HG02943 (cell line): ENCODE results near the gene IFITM2.
"Not testable (repeated sequence)": the region's sequence is repeated elsewhere in the genome, so short reads cannot be mapped to it uniquely, and the experiment has no call there.

Experiments
- ATAC-seq: cut with Tn5 transposase; IDR thresholded peaks from one replicate; pipeline ENCODE4 v1.9.1; 2021; ENCODE audit warnings: mild to moderate bottlenecking, low read depth, moderate library complexity; ENCODE audit not compliant: unreplicated experiment

Gene IFITM2

DNA sequence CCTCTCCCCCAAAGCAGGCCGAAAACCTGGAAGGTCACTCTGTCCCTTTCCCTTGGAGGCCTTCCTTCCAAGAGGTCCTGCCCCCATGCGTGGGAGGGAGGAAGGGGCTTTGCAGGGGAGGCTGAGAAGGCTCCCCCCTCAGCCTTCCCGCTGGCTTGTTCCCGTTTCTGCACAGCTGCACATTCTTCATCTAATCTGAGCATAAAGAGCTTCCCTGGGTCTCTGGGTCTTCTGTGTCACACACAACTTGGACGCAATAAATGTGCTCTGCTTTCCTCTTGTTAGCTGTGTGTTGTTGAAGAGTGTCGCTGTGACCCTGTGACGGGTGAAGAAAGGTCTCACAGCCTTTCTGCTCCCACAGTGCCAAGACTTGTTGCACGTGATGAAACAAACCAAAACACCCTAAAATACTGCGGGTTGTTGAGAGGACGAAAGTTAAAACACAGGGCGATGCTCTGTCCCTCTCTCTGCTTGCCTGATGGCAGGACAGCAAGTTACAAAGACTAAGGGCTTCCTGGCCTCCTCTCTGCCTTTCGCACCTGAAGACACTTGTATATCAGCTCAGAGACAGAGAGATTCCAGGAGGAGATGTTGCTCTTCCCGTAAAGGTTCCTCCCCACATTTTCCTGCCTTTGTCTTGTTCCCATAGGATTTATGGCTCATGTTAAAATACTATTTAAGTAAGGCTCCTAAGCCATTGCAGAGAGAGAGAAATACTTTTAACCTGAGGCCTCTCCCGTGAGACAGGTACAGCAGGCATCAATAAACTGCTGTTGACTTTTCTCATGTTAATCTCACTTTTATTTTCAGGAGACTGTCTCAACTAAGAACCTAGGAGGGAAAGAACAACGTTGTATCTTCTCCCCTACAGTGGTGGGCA lies 28.4 kb downstream of the IFITM2 start:
- ATAC-seq, result no peak

DNA sequence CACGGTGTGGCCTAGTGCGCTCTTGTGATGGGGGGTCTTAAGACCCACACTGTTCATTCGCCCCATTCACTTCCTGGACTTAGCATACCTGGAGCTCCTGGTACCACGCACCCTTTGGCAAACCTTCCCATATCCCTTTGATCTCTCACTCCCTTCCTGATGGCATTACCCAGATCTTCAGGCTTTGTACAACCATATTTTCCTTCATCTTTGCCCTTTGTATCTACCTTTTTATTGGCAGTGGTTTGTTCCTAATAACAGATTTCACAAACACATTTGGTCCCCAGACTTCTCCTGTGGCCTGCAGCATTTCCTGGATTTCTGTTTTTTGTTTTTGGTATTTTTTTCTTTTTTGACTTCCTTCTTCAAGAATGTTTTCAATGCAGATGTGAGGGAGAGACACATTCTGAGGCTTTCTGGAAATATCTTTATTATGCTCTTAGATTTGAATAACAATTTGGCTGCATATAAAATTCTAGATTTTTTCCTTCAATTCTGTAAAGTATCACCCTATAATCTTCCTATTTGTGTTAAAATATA lies 29.1 kb downstream of the IFITM2 start:
- no peak for ATAC-seq

DNA sequence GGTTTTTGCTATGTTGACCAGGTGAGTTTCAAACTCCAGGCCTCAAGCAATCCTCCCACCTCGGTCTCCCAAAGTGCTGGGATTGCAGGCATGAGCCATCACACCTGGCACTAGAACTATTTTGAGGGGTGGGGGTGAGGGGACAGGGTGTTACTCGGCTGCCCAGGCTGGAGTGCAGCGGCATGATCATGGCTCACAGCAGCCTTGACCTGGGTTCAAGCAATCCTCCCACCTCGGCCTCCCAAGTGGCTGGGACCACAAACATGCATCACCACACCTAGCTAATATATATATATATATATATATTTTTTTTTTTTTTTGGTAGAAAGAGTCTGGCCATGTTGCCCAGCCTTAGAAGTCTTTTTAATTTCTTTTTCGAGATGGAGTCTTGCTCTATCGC lies 30.1 kb downstream of the IFITM2 start:
- ATAC-seq, result no peak

DNA sequence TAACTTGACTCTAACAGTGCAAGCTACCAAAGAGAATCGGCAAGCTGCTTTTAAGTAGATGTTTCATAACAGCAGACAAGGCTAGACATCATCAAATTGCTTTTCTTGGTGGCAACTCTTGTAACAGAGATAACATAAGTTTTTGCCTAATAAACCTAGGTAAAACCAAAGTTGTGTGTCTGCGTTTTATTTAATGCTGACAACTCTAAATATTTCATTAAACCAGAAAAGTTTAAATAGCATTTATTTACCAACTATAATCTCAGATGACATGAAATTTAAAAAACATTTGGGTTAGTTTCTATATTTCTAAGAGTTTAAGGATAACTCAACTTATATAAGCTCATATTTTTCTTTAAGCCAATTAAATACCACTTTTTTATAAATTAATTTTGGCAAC lies 32.3 kb downstream of the IFITM2 start:
- ATAC-seq, result no peak

DNA sequence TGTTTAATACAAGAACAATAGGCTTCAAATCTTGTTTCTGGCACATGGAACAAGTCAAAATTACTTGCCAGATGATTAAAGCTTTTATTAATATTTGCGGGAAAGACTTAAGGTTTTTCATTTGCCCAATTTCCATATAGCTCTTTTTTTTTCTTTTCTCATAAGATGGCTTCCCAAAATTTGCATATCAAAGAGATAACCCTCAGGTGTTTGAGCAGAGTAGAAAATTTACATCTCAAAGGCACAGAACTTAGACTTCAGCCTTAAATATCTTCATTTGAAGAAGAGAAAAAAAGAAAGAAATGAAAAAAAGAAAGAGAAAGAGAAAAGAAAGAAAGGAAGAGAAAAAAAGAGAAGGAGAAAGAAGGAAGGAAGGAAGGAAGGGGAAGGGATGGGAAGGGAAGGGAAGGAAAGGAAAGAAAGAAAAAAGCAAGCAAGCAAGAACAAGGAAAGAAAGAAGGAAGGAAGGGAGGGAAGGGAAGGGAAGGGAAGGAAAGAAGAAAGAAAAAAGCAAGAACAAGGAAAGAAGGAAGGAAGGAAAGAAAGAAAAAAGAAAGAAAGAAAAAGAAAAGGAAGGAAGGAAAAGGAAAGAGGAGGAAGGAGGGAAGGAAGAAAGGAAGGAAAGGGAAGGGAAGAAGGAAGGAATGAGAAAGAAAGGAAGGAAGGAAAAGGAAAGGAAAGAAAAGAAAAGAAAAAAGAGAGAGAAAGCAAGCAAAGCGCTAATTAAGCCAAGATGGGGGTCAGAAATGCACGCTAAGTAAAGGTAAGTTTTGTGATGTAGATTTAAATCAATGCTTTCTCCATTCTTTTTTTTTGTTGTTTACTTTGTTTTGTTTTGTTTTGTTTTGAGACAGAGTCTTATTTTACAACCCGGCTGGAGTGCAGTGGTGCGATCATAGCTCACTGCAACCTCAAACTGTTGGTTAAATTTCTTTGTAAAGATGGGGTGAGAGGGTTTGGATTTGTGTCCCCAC lies 33.2 kb downstream of the IFITM2 start:
- ATAC-seq, result no peak

DNA sequence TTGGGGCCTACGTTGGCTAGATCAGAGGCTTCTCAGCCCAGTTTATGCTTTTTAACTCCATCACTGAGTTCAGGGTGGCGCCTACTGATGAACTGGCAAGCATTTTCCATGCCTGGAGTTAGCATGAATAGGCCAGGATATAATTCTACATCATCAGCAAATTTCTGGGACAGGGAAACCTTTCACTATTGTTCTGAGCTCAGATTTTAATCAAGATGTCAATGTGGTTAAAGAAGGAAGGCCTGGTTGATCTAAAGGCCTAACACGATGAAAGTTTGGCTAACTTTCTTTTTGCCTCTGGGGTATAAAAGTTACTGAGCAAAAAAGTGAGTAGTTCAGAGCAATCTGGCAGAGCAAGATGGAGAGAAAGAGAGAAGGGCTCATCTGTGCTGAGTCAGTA lies 34.7 kb downstream of the IFITM2 start:
- ATAC-seq, result no peak

DNA sequence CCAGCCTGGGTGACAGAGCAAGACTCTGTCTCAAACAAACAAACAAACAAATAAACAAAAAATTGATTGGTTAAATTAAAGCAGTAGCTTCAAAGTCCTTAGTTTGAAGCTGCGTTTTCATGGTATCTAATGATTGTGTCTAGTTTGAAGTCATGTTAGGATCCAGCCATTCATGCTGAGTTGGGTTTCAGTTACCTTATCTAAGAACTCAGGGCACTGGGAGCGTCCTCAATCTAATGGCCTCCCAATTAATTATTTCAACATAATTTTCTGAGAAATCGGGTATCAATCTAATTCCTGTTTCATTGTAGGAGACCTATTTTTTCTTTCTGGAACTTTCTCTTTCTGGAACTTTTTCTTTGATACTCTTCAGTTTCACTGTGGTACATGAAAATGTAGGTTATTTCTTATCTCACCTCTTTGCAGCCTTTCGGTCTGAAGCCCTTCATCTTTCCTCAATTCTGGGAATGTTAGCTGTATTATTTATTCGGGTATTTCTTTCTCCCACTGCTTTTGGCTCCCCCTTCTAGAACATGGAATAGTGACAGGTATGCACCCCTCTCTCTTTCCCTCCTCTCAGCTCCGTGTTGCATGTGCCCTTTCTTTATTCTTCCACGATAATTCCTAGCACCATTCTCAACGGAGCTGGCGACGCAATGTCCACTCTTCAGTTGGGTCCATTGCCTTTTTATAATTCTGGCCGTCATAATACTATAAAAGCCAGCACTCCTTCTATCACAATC lies 37.4 kb downstream of the IFITM2 start:
- no peak for ATAC-seq

DNA sequence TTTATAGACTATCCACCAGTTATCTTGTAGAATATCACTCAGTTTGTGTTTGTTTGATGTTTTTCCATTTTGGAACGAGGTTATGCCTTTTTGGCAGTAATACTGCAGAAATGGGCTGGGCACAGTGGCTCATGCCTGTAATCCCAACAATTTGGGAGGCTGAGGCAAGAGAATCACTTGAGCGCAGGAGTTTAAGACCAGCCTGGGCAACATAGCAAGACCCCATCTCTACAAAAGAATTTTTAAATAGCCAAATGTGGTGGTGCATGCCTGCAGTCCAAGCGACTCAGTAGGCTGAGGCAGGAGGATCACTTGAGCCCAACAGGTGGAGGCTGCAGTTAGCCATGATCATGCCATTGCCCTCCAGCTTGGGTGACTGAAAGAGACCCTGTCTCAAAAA lies 38.9 kb downstream of the IFITM2 start:
- ATAC-seq, result no peak

DNA sequence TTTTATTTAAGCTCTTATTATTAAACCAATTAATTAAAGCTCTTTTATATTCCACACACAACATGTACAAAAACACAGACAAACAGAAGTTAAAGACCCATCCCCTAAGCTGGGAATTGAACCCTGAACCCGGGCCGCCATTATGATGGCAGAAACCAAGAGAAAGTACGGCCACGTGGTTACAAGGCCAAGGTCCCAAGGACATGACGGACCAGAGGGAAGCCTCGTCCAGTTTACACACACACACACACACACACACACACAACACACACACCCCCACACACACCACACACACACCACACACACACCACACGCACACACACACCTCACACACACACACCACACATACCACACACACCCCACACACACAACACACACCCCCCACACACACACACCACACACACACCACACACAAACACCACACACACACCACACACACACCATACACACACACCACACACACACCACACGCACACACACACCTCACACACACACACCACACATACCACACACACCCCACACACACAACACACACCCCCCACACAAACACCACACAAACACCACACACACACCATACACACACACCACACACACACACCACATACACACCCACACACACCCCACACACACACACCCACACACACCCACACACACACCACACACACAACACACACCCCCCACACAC lies 41.8 kb downstream of the IFITM2 start:
- ATAC-seq, result not testable (repeated sequence)

DNA sequence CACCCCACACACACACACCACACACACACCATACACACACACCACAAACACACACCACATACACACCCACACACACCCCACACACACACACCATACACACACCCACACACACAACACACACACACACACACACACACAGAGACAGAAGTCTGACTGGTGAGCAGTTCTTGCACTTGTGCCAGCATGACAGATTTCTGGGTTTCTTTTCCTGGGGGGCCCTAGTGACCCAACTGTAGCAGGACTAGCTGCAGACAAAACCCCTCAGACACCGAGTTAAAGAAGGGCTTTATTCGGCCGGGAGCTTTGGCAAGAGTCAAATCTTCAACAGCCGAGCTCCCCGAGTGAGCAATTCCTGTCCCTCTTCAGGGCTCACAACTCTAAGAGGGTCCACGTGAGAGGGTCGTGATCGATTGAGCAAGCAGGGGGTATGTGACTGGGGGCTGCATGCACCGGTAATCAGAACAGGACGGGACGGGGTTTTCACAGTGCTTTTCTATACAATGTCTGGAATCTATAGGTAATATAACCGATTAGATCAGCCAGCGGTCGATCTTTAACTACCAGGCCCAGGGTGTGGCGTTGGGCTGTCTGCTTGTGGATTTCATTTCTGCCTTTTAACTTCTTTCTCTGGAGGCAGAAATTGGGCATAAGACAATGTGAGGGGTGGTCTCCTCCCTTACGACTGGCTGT lies 42.6 kb downstream of the IFITM2 start:
- not testable (repeated sequence) for ATAC-seq

DNA sequence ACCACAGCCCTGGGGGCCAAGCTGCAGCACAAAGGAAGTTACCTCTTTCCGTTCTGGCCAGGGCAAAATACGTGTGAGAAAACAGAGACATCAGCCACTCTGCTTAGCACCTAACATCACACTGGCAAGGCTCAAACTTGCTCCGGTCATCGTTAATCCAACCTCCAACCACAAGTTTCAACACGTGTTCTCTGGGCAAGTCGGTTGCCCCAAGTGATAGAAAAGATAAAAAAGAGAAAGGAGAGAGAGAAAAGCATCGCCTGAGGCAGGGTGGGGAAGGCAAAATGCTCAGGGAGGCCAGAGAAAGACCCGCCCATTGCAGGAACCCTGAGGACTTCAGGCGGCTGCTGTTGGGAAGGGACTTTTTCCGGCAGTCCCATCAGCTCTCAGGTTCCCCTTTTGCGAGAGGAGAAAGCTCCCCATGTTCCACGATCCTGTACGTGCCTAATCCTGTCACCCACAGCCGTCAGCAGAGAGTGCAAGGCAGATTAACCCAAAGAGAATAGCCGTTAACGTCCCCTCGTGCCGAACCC lies 43.2 kb downstream of the IFITM2 start:
- peak; percentile 55 for ATAC-seq

DNA sequence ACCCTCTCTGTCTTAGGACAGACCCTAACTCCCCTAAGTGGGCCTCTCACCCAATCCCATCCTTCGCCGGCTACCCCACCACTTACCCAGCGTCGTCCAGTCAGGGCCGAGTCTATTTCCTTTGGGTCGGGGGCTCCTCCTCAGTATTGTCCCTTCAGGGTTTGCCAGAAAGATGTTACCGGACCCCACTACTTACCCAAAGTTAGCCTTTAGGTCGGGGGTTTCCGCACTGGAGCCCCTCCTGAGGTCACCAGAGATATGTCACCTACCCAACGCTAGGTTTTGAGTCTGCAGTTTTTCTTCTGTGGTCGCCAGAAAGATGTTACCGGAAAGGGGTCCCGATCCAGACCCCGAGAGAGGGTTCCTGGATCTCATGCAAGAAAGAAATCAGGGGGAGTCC lies 43.8 kb downstream of the IFITM2 start:
- ATAC-seq, result no peak

DNA sequence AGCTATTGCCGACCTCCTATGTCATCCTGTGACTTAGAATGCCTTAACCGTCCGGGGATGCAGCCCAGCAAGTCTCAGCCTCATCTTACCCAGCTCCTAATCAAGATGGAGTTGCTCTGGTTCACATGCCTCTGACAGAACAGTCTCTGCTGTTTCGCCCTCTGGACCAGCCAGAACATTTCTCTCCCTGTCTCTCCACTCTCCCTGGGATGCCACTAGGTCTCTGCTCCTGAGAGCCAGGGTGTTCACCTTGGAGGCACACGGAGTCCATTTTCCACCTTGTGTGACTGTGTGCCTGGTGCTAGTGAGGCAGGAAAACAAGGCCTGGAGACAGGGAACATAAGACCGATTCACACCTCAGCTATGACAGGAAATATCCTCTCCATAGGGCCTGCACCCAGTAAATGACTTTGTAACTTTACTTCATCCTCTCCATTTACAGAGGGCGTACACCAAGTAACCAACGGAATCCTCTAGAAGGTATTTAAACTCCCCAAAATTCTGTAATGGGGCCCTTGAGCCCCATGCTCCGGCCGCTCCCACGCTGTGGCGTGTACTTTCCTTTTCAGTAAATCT lies 44.9 kb downstream of the IFITM2 start:
- ATAC-seq, result no peak

DNA sequence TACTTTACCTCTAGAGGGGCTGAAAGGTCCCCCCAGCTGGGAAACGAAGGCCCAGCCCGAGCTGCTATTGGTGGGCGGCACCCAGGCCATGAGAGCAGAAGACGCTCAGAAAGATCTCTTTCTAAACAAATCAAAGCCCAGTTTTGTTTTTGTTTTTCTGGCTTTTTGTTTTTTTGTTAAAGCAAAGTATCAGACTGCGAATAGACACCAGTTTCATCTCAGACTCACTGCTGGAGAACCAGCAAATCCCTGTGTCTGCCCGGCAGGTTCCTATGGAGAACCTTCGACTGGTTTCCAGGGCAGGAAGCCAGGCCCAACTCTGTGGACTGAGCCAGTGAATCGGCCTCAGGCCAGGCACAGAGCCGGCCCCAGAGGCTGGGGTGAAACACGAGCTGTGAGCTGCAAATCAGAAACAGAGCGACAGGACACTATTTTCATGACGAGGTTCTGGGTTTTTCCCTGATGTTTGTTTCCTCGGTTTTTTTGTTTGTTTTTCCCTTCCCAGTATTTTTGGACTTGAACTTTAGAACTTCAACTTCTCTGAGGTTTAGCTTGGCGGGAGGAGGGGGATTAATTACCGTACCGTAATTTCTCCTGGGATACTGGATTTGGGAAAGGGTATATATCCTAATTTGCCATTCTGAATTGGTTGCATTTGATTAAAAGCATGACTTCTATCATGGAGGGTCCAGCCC lies 45.7 kb downstream of the IFITM2 start:
- no peak for ATAC-seq

DNA sequence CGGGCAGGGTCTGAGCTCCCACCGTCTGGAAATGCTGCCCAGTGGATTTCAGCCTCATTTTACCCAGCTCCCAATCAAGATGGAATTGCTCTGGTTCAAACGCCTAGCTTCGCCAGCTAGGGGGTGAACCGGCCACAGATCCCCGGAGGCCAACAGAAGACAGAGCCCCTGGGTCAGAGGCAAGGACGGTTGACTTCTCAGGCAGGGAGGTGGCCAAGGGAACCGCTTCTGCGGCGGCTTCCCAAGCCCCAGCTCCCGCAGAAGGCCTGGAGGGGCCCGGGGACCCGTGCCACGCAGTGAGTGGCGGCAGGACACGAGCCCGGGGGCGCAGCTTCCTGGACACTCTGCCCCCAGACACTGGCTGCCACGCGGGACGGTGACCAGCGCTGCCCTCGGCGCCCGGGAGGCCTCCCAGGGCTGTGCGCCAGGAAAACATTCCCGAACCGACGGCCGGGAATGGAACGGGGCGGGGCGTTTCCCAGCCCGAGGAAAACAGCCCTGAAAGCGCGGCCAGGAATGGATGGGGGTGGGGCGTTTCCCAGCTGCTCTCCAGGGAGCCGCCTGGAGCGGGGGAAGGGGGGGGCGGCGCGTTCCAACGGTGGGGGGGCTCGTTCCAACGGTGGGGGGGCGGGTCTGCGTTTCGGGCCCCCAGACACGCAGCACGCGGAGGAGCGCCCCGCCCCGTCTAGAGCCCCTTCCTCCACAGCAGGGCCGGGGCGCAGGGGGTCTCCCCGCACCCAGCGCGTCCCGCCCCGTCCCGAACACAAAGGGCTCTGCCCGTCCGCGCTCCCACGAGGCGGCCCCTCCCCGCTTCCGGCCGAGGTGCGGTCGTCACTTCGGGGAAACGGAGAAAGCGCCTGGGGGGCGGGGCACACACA lies 48.2 kb downstream of the IFITM2 start:
- ATAC-seq, result no peak

DNA sequence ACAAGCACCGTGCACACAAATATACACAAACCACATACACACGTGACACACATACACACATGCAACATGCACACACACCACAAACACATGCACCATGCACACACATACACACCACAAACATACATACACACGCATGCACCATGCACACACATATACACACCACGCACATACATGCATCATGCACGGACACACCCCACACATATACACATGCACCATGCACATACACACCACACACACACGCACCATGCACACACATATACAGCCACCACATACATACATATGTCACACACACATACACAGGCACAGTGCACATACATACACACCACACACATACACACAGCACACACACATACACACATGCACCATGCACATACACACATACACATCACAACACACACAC lies 49.0 kb downstream of the IFITM2 start:
- no peak for ATAC-seq

DNA sequence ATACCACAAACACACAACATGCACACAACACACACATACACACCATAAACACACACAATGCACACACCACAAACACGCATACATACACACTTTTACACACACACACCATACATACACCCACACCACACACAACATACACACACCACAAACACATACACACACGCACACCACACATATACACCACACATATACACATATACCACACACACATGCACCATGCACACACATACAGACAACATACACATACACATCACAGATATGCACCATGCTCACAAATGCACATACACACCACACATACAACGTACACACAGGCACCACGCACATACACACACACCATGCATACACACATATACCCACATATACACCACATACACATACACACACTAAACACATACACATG lies 50.0 kb downstream of the IFITM2 start:
- no peak for ATAC-seq
